CD4-positive, alpha-beta T cell treated with Interleukin-12 subunit alpha and Interleukin-12 subunit beta, for 1 hour (primary cell): Measurements from ENCODE around the gene DAB1.

ENCODE experiments used
- DNase-seq: peaks from one replicate; pipeline ENCODE4 v3.0.0-alpha.2; 2020

Gene DAB1

DNA sequence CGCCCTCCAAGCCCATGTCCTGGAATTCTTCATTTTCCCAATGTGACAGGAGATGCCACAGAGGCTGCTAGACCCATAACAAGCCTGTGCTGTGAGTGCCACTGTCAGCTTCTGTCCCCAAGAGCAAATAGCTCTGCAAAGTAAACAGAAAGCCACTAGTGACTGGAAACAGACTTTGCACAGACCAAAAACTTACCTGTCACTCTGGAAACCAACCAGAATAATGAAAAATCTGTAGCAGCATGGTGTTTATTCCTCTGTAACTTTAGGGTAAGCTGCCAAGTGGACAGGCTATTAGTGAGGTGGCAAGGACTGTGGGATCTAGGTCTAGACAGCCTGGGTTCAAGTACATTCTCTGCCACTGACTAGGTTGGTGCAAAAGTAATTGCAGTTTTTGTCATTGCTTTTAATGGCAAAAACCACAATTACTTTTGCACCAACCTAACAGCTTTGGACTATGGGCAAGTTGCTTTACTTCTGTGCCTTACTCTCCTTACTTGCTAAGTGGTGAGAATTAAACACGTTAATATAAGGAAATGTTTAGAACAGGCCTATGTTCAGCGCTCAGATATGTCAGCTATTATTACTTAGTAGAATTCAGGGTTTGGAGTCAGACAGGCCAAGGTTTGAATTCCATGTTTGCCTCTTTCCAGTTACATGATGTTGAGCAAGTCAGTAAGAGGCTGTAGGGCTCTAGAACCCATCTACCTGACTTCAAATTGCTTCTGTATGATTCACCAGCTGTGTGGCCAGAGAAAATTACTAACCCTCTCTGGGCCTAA is 457.8 kb downstream of the DAB1 start, which contains the start of gene C8B:
TSS of gene C8B (minus strand) at position 100 of the 782 bp plus-strand sequence. CDS start at position 33, 67 bp downstream.
- DNase-seq = no peak

GRCh38 chr1:56965191-56965590 is 458.7 kb downstream of the DAB1 start:
- DNase-seq = no peak

DNA sequence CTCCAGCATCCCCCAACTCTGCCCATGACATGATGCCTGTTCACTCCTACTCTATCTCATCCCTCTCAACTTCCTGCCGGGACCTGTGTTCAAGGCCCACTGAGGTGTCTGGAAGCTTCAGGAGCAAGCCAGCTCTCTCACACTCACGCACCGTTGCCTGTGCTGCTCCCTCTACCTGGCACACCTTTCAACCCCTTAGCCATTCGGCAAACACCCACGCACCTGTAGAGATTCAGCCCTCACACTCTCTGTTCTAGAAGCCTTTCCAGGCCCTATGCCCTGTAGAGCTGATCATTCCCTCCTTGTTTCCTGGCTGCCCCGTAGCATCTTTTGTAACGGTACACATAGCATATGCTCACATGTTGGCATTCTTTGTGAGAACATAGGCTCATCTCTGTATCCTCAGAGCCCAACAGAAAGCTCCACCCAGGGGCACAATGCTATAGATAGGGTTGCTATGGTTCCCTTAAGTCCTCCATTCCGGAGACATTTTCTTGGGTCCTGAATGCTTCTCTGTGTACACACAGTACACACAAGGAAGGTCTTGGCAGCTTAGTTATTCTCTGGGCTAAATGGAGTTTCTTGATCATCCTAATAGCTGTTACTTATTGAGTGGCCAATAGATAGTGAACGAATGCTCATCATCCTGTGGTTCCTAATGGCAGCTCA is 459.4 kb downstream of the DAB1 start:
- DNase-seq = no peak

DNA sequence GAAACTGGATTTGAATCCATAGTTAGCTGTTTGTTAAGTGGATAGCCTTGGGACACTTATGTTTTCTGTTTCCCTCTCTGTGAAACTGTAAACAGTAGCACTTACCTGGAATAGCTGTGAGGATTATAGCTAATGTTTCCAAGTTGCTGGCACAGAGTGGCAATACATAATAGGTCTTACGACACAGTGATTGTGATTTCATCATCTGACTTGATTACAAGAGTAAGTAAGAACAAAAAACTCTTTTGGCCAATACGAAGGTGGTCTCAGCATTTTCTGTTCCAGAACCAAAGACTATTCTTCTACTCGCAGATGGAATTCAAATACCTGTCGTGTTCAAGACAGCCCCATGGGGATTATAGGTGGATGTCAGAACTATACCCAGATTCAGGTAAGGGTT is 460.2 kb downstream of the DAB1 start:
- DNase-seq = no peak

DNA sequence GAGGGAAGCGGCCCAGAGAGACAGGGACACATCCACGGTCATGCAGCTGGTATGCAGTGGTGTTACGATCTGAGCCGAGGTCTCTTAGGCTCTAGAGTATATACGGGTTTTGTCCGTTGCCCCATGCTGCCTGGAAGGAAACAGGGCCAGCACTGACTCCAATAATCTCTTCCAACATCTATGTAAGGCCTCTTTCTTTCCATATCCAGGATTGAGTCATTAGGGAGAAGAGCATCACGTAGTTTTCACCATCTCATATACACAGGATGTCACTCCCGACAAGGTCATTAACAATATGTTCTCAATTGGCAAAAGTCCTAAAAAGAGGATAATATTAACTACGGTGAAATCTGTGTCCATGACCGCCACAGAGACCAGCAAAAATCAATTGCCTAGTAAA is 462.4 kb downstream of the DAB1 start:
- DNase-seq = no peak

- no peak for DNase-seq
Measured at GRCh38 chr1:56958526-56958925, 465.3 kb downstream of the DAB1 start.

DNA sequence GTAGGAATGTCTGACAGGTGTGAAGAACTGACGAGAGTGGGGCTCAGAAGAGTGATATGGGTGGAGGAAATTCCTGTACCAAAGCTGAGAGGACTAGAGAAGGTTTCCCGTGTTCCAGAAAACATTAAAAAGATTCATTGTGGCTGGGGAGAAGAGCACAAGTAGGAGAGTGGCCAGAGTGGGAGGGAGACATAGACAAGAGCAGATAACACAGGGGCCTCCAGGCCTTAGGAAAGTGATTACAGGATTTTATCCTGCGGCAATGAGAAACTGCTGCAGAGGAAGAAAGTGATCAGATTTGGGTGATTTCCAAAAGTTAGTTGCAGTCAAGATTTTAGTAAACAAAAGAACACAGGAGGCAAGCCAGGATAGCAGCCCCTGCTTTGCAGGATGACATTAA is 465.9 kb downstream of the DAB1 start:
- no peak for DNase-seq

- no peak for DNase-seq
Measured at GRCh38 chr1:56954664-56955063, 469.2 kb downstream of the DAB1 start.

GRCh38 chr1:56953386-56953785 is 470.5 kb downstream of the DAB1 start:
- no peak for DNase-seq

- DNase-seq = no peak
Measured at GRCh38 chr1:56952501-56952900, 471.4 kb downstream of the DAB1 start.

GRCh38 chr1:56948403-56949023 is 475.3 kb downstream of the DAB1 start:
- DNase-seq = no peak
